Esophagus squamous epithelium (tissue), 4 donors: Measurements from ENCODE around the gene ADGRA3.

Experiments used
- CTCF ChIP-seq, 6 experiments: fragments of 450-650 bp in 4 of 6; fragments of 200-600 bp in 2 of 6; sonication (generic) in 2 of 6; IDR thresholded peaks; one replicate each; pipeline ENCODE4 v1.5.1; 2016 to 2019; ENCODE audit warnings: antibody characterized with exemption in 6 of 6, mild to moderate bottlenecking in 4 of 6, moderate library complexity in 4 of 6
- POLR2A ChIP-seq, 4 donors: fragments of 450-650 bp; IDR thresholded peaks; one replicate each; pipeline ENCODE4 v1.6.1; 2017; ENCODE audit warnings: antibody characterized with exemption in 4 of 4, mild to moderate bottlenecking in 4 of 4, moderate library complexity in 3 of 4

GRCh38 chr4:22502895-22503814 lies 12.7 kb downstream of the ADGRA3 start:
- no peak for TF ChIP-seq CTCF (IDR thresholded peaks at IDR 0.05)
- TF ChIP-seq POLR2A (IDR thresholded peaks at IDR 0.05) = no peak
